Fibroblast of lung (primary cell): ENCODE data around the gene CACNA1H.

ENCODE experiments used
- EZH2 ChIP-seq: IDR thresholded peaks from 2 replicates; pipeline ENCODE4 v1.5.1; 2012; ENCODE audit warnings: low read length, control low read depth, mild to moderate bottlenecking; ENCODE audit errors: missing control alignments
- TF ChIP-seq, protein P1 (sequence below), 2 donors: IDR thresholded peaks in 1 of 2; conservative IDR thresholded peaks in 1 of 2; 1 replicate in 1 of 2; 2 replicates in 1 of 2; pipeline ENCODE4 v1.5.1; 2011 to 2012; ENCODE audit warnings: low read length in 2 of 2, control low read depth in 1 of 2, inconsistent platforms in 1 of 2, low read depth in 1 of 2, mild to moderate bottlenecking in 1 of 2

GRCh38 chr16:1171854-1172428, 19.0 kb downstream of the CACNA1H start:
- TF ChIP-seq, protein P1, sequence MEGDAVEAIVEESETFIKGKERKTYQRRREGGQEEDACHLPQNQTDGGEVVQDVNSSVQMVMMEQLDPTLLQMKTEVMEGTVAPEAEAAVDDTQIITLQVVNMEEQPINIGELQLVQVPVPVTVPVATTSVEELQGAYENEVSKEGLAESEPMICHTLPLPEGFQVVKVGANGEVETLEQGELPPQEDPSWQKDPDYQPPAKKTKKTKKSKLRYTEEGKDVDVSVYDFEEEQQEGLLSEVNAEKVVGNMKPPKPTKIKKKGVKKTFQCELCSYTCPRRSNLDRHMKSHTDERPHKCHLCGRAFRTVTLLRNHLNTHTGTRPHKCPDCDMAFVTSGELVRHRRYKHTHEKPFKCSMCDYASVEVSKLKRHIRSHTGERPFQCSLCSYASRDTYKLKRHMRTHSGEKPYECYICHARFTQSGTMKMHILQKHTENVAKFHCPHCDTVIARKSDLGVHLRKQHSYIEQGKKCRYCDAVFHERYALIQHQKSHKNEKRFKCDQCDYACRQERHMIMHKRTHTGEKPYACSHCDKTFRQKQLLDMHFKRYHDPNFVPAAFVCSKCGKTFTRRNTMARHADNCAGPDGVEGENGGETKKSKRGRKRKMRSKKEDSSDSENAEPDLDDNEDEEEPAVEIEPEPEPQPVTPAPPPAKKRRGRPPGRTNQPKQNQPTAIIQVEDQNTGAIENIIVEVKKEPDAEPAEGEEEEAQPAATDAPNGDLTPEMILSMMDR (conservative IDR thresholded peaks at IDR 0.05 in 1 of 2, IDR thresholded peaks at IDR 0.05 in 1 of 2; ENCODE audit: low read depth in 1 of 2, low read length in 2 of 2): no peak
- TF ChIP-seq EZH2: no peak
